ENCODE data around the gene IL17REL. TPM values are rescaled to one million over a fixed set of nuclear protein-coding genes. Genes with fewer than 3 reads are reported as not detected.
A peak's percentile ranks its signal among the peaks of the same experiment; 100 is the strongest.
"Not testable (repeated sequence)": the region's sequence is repeated elsewhere in the genome, so short reads cannot be mapped to it uniquely, and the experiment has no call there.

IL17REL gene
- polyA plus RNA-seq, 3 donors = 0.04 to 0.06 TPM; not detected in 1

- no peak for DNase-seq (ENCODE audit: extremely low read depth in 1 of 11, low read depth in 9 of 11, low spot score in 4 of 11)
These were observed 57.5 kb downstream of the IL17REL start for GRCh38 chr22:49954991-49955580.

- DNase-seq (ENCODE audit: extremely low read depth in 1 of 11, low read depth in 9 of 11, low spot score in 4 of 11) = no peak
These were observed 58.2 kb downstream of the IL17REL start for GRCh38 chr22:49954354-49954753.

- no peak for DNase-seq (ENCODE audit: extremely low read depth in 1 of 11, low read depth in 9 of 11, low spot score in 4 of 11)
These were observed 58.8 kb downstream of the IL17REL start for GRCh38 chr22:49953680-49954344.

GRCh38 chr22:49953027-49953679 lies 59.4 kb downstream of the IL17REL start:
- DNase-seq (ENCODE audit: extremely low read depth in 1 of 11, low read depth in 9 of 11, low spot score in 4 of 11) = no peak

GRCh38 chr22:49951986-49952896 lies 60.3 kb downstream of the IL17REL start:
- no peak for DNase-seq (ENCODE audit: extremely low read depth in 1 of 11, low read depth in 9 of 11, low spot score in 4 of 11)

GRCh38 chr22:49951678-49951985 lies 60.9 kb downstream of the IL17REL start:
- no peak for DNase-seq (ENCODE audit: extremely low read depth in 1 of 11, low read depth in 9 of 11, low spot score in 4 of 11)

- DNase-seq (ENCODE audit: extremely low read depth in 1 of 11, low read depth in 9 of 11, low spot score in 4 of 11) = peak in 4 of 11 donors; percentile 71 to 87 (median 76)
These were observed 61.4 kb downstream of the IL17REL start for GRCh38 chr22:49951000-49951677.

- DNase-seq (ENCODE audit: extremely low read depth in 1 of 11, low read depth in 9 of 11, low spot score in 4 of 11) = no peak
These were observed 62.1 kb downstream of the IL17REL start for GRCh38 chr22:49950396-49950994.

GRCh38 chr22:49949914-49950292 lies 62.7 kb downstream of the IL17REL start:
- DNase-seq (ENCODE audit: extremely low read depth in 1 of 11, low read depth in 9 of 11, low spot score in 4 of 11) = no peak

GRCh38 chr22:49948958-49949913 lies 63.3 kb downstream of the IL17REL start:
- DNase-seq (ENCODE audit: extremely low read depth in 1 of 11, low read depth in 9 of 11, low spot score in 4 of 11) = no peak

GRCh38 chr22:49948116-49948957 lies 64.2 kb downstream of the IL17REL start:
- DNase-seq (ENCODE audit: extremely low read depth in 1 of 11, low read depth in 9 of 11, low spot score in 4 of 11) = no peak

- no peak for DNase-seq (ENCODE audit: extremely low read depth in 1 of 11, low read depth in 9 of 11, low spot score in 4 of 11)
These were observed 65.3 kb downstream of the IL17REL start for GRCh38 chr22:49947296-49947622.

- DNase-seq (ENCODE audit: extremely low read depth in 1 of 11, low read depth in 9 of 11, low spot score in 4 of 11) = no peak
These were observed 65.8 kb downstream of the IL17REL start for GRCh38 chr22:49946612-49947295.

GRCh38 chr22:49945042-49945794 lies 67.3 kb downstream of the IL17REL start:
- not testable (repeated sequence) for DNase-seq (ENCODE audit: extremely low read depth in 1 of 11, low read depth in 9 of 11, low spot score in 4 of 11)

All from renal cortex interstitium (tissue), 11 donors.